PC-3 (cell line): ENCODE data around the gene NEURL1B. TPM values are rescaled to one million over a fixed set of nuclear protein-coding genes. Genes with fewer than 3 reads are reported as not detected.

Experiments used
- ATAC-seq: fragments of 200-7000 bp; cut with Tn5 transposase; 2 replicates; pipeline ENCODE4 v1.9.1; 2020; ENCODE audit warnings: mild to moderate bottlenecking, moderate library complexity
- BruUV-seq: library from RNA; stranded (reverse); fragments of 400-500 nt; replicated peaks from 2 replicates; lab custom pipeline; 2021; lab: Mats Ljungman, UMichigan
- CTCF ChIA-PET: fragments of 300-600 bp; sonication (Branson Sonifier 250); formaldehyde crosslinking; loops from one replicate; lab custom pipeline; 2022; ENCODE audit warnings: antibody characterized with exemption; lab: Charles Lee
- POLR2A ChIA-PET: fragments of 300-600 bp; sonication (Branson Sonifier 250); formaldehyde crosslinking; loops from one replicate; lab custom pipeline; 2022; ENCODE audit warnings: antibody characterized with exemption; ENCODE audit not compliant: unreplicated experiment; lab: Charles Lee
- DNase-seq: peaks from one replicate; pipeline ENCODE4 v3.0.0-alpha.2; 2015
- H2AFZ ChIP-seq: fragments of 300-600 bp; sonication (generic); 2 replicates; pipeline ENCODE4 v1.6.0; 2016; ENCODE audit warnings: antibody characterized with exemption, low read length
- H3F3A ChIP-seq: fragments of 300-600 bp; sonication (generic); one replicate; pipeline ENCODE4 v1.6.0; 2017; ENCODE audit warnings: antibody characterized with exemption, low read length, control low read depth, mild to moderate bottlenecking; ENCODE audit not compliant: unreplicated experiment
- H3K27ac ChIP-seq: fragments of 300-600 bp; sonication (generic); 2 replicates; pipeline ENCODE4 v1.5.1; 2016; ENCODE audit warnings: mild to moderate bottlenecking, low read length
- H3K27me3 ChIP-seq: fragments of 300-600 bp; sonication (generic); 2 replicates; pipeline ENCODE4 v1.6.1; 2016; ENCODE audit warnings: low read length, mixed read lengths
- H3K36me3 ChIP-seq: fragments of 300-600 bp; sonication (generic); 2 replicates; pipeline ENCODE4 v1.6.1; 2016; ENCODE audit warnings: low read depth, mixed run types, low read length, mixed read lengths
- H3K4me1 ChIP-seq: fragments of 300-600 bp; sonication (generic); 2 replicates; pipeline ENCODE4 v1.5.1; 2016; ENCODE audit warnings: low read length; ENCODE audit not compliant: insufficient read depth
- H3K4me2 ChIP-seq: fragments of 300-600 bp; sonication (generic); 2 replicates; pipeline ENCODE4 v1.6.0; 2016; ENCODE audit warnings: low read length
- H3K4me3 ChIP-seq: fragments of 300-600 bp; sonication (generic); 2 replicates; pipeline ENCODE4 v1.5.1; 2016; ENCODE audit warnings: mild to moderate bottlenecking, low read length, mixed read lengths
- H3K79me2 ChIP-seq: fragments of 300-600 bp; sonication (generic); 2 replicates; pipeline ENCODE4 v1.6.1; 2017; ENCODE audit warnings: low read length, mixed read lengths
- H3K9ac ChIP-seq: fragments of 300-600 bp; sonication (generic); 2 replicates; pipeline ENCODE4 v1.6.0; 2016; ENCODE audit warnings: mild to moderate bottlenecking, low read length
- H3K9me2 ChIP-seq: fragments of 300-600 bp; sonication (generic); replicated peaks from 2 replicates; pipeline ENCODE4 v1.6.1; 2016; ENCODE audit warnings: mixed run types, low read length, mixed read lengths
- H3K9me3 ChIP-seq: fragments of 300-600 bp; sonication (generic); 2 replicates; pipeline ENCODE4 v1.6.1; 2016; ENCODE audit warnings: low read length, mixed read lengths
- H4K20me1 ChIP-seq: fragments of 300-600 bp; sonication (generic); 2 replicates; pipeline ENCODE4 v1.6.1; 2016; ENCODE audit warnings: low read length, mixed read lengths
- CTCF ChIP-seq: fragments of 300-600 bp; sonication (generic); conservative IDR thresholded peaks from 2 replicates; pipeline ENCODE4 v1.5.1; 2017; ENCODE audit warnings: antibody characterized with exemption, low read depth, mild to moderate bottlenecking, low read length
- EZH2 ChIP-seq: fragments of 300-600 bp; sonication (generic); IDR thresholded peaks from one replicate; pipeline ENCODE4 v1.6.1; 2017; ENCODE audit warnings: antibody characterized with exemption, mild to moderate bottlenecking, low read length; ENCODE audit not compliant: unreplicated experiment
- EZH2phosphoT487 ChIP-seq: fragments of 300-600 bp; sonication (generic); IDR thresholded peaks from 2 replicates; pipeline ENCODE4 v1.6.1; 2018; ENCODE audit warnings: mild to moderate bottlenecking, antibody characterized with exemption, low read length, borderline replicate concordance
- intact Hi-C: fragments of 100-400 bp; cut with micrococcal nuclease; formaldehyde crosslinking; loops from 2 replicates; pipeline ENCODE4 v1.9.0; 2023
- total RNA-seq: library from RNA; depleted of rRNA; stranded (reverse); fragments of >200 nt; gene quantifications from 2 replicates; pipeline ENCODE4 v1.2.3, GENCODE V29; 2014

The NEURL1B gene
- total RNA-seq, 1 experiment from 2014 or later = 0.95 TPM

GRCh38 chr5:172727551-172727950 lies 86.5 kb downstream of the NEURL1B start:
- Histone ChIP-seq H2AFZ (no peak overlapping the region), H3K4me1 (peaks cover 9% of the 10 kb centered on the region), H3K4me2 (no peak overlapping the region), H4K20me1 (no peaks in the 10 kb centered on the region), H3K9ac (no peak overlapping the region), H3K4me3 (no peak overlapping the region), H3K79me2 (no peaks in the 10 kb centered on the region), H3K9me2 (no peaks in the 10 kb centered on the region), H3K27me3 (no peaks in the 10 kb centered on the region), H3K9me3 (no peaks in the 10 kb centered on the region), H3K27ac (no peak overlapping the region), H3F3A (no peaks in the 10 kb centered on the region), H3K36me3 (no peaks in the 10 kb centered on the region)
- intact Hi-C loops = no loop called here
- no TSS peak for BruUV-seq
- ChIA-PET POLR2A (no interaction called here), CTCF (no interaction called here)
- TF ChIP-seq EZH2phosphoT487 (no peak), CTCF (no peak), EZH2 (no peak)
- ATAC-seq (no peak), DNase-seq (no peak)

- Histone ChIP-seq H3F3A (no peaks in the 10 kb centered on the region), H3K9ac (no peak overlapping the region), H3K4me1 (peaks cover 9% of the 10 kb centered on the region), H2AFZ (no peak overlapping the region), H3K36me3 (no peaks in the 10 kb centered on the region), H3K27me3 (no peaks in the 10 kb centered on the region), H3K9me2 (no peaks in the 10 kb centered on the region), H3K4me2 (no peak overlapping the region), H3K9me3 (no peaks in the 10 kb centered on the region), H4K20me1 (no peaks in the 10 kb centered on the region), H3K4me3 (no peak overlapping the region), H3K27ac (no peak overlapping the region), H3K79me2 (no peaks in the 10 kb centered on the region)
- ATAC-seq (no peak), DNase-seq (no peak)
- intact Hi-C loops = no loop called here
- POLR2A ChIA-PET = interaction anchor here (0.6 kb wide), 1 partner anchor 118 kb away, joined by 3 read pairs; no protein-coding TSS in a partner anchor
- no TSS peak for BruUV-seq
- no peak for TF ChIP-seq EZH2
- no peak for TF ChIP-seq EZH2phosphoT487
- no peak for TF ChIP-seq CTCF
- CTCF ChIA-PET = no interaction called here
Measured at GRCh38 chr5:172728481-172729241, 87.6 kb downstream of the NEURL1B start.

- CTCF ChIA-PET = no interaction called here
- H3F3A ChIP-seq = no peaks in the 10 kb centered on the region
- POLR2A ChIA-PET = no interaction called here
- H4K20me1 ChIP-seq = no peaks in the 10 kb centered on the region
- H3K4me2 ChIP-seq = no peak overlapping the region
- H3K9ac ChIP-seq = no peak overlapping the region
- ATAC-seq = no peak
- no peaks in the 10 kb centered on the region for H3K9me3 ChIP-seq
- no peak overlapping the region for H3K4me3 ChIP-seq
- no peaks in the 10 kb centered on the region for H3K9me2 ChIP-seq
- intact Hi-C loops = no loop called here
- peaks cover 9% of the 10 kb centered on the region for H3K4me1 ChIP-seq
- no TSS peak for BruUV-seq
- H3K27ac ChIP-seq = no peak overlapping the region
- H2AFZ ChIP-seq = no peak overlapping the region
- DNase-seq = no peak
- no peaks in the 10 kb centered on the region for H3K79me2 ChIP-seq
- H3K36me3 ChIP-seq = no peaks in the 10 kb centered on the region
- no peaks in the 10 kb centered on the region for H3K27me3 ChIP-seq
- TF ChIP-seq EZH2 (no peak), EZH2phosphoT487 (no peak), CTCF (no peak)
Measured at GRCh38 chr5:172729588-172729987, 88.5 kb downstream of the NEURL1B start.
